HG03575 (cell line): ENCODE results near the gene MT3.
"Not testable (repeated sequence)": the region's sequence is repeated elsewhere in the genome, so short reads cannot be mapped to it uniquely, and the experiment has no call there.

ENCODE experiments used
- ATAC-seq: cut with Tn5 transposase; IDR thresholded peaks from one replicate; pipeline ENCODE4 v1.9.1; 2021; ENCODE audit not compliant: unreplicated experiment, insufficient number of reproducible peaks, low FRiP score; ENCODE audit errors: extremely low read depth

Gene MT3

GRCh38 chr16:56576585-56577299 is 12.6 kb upstream of the MT3 start:
- peak; percentile 64 for ATAC-seq

GRCh38 chr16:56577300-56577625 is 12.1 kb upstream of the MT3 start:
- no peak for ATAC-seq

- ATAC-seq: no peak
Measured at GRCh38 chr16:56580391-56581048, 8.8 kb upstream of the MT3 start.

- ATAC-seq: not testable (repeated sequence)
Measured at GRCh38 chr16:56582911-56583310, 6.4 kb upstream of the MT3 start.

- ATAC-seq: no peak
Measured at GRCh38 chr16:56583351-56584168, 5.8 kb upstream of the MT3 start.

- no peak for ATAC-seq
Measured at GRCh38 chr16:56584276-56584675, 5.1 kb upstream of the MT3 start.

- no peak for ATAC-seq
Measured at GRCh38 chr16:56588781-56589140, 567 bp upstream of the MT3 start.

GRCh38 chr16:56591377-56592060 is 2.2 kb downstream of the MT3 start:
- ATAC-seq: no peak

- no peak for ATAC-seq
Measured at GRCh38 chr16:56593573-56594291, 4.4 kb downstream of the MT3 start.

GRCh38 chr16:56594292-56594619 is 4.9 kb downstream of the MT3 start:
- no peak for ATAC-seq

- no peak for ATAC-seq
Measured at GRCh38 chr16:56600398-56600999, 11.2 kb downstream of the MT3 start.

GRCh38 chr16:56601325-56601724 is 12.0 kb downstream of the MT3 start:
- no peak for ATAC-seq

- no peak for ATAC-seq
Measured at GRCh38 chr16:56603589-56603988, 14.3 kb downstream of the MT3 start.

- ATAC-seq: no peak
Measured at GRCh38 chr16:56604966-56605365, 15.6 kb downstream of the MT3 start.

GRCh38 chr16:56605475-56605874 is 16.1 kb downstream of the MT3 start:
- no peak for ATAC-seq

- ATAC-seq: no peak
Measured at GRCh38 chr16:56606071-56606475, 16.7 kb downstream of the MT3 start.

- ATAC-seq: no peak
Measured at GRCh38 chr16:56606476-56607108, 17.3 kb downstream of the MT3 start.

- no peak for ATAC-seq
Measured at GRCh38 chr16:56607109-56607618, 17.8 kb downstream of the MT3 start.
